NCI-H2196 (cell line): ENCODE results near the gene ZFPL1.

Source experiments
- DNase-seq: peaks from one replicate; lab custom pipeline; 2025; ENCODE audit not compliant: unreplicated experiment; lab: John Stamatoyannopoulos, UW

ZFPL1 gene

GRCh38 chr11:65059959-65060824 is 23.8 kb upstream of the ZFPL1 start:
- no peak for DNase-seq

DNA sequence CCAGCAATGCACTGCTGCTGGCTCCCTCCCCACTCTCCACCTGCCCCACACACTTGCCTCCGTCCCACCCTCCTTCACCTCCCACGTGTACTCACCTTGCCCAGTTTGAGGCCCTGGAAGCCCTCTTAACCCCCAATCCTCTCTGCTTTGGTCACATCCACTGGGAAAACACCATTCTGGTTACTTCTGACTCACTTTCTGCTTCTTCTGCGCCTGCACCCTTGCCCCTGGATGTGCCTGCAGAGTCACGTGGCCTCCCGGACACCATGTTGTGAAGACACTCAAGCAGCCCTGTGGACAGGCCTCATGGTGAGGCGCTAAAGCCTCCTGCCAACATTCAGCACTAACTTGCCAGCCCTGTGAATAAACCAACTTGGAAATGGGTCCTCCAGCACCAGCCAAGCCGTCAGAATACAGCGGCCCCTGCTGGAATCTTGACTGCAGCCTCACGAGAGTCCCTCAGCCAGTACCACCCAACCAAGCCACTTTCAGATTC is 23.1 kb upstream of the ZFPL1 start:
- DNase-seq, result no peak

DNA sequence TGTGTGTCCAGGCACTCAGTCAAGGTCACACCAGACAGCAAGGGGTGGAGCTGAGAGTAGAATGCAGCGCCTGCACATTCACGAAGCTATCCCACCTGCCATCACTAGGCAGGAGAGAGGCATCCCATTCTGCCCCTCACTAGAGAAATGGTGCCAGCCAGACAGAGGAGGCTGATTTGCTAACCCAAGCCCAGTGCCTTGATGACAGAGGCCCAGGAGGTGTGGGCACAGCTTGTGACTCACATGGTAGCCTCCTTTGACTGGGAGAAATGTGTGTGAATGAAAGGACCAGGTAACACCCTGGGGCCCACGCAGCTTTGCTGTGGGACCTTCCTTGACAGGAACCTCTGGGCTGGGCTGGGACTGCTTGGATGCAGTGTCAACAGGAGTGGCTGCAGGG is 20.5 kb upstream of the ZFPL1 start:
- no peak for DNase-seq

GRCh38 chr11:65064847-65065240 is 19.2 kb upstream of the ZFPL1 start:
- DNase-seq, result no peak

DNA sequence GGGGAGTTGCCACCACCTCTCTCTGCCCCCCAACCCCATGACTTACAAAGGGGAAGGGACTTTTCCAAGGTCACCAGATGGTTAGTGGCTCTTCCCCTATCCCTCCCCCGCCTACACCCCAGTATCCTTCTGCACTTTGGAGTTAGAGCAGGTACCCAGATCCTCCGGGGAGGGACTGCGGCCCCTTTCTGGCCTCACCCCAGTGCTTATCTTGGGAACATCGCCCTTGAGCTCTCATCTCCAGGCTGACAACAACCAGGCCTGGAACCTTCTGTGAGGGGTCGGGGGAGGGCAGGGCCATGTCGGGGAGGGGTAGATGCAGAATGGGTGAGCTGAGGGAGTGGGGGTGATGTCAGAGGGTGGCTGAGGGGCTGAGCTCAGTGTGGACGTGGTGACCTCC is 18.2 kb upstream of the ZFPL1 start:
- no peak for DNase-seq

- DNase-seq, result no peak
These were observed 17.7 kb upstream of the ZFPL1 start for GRCh38 chr11:65066315-65066714.

DNA sequence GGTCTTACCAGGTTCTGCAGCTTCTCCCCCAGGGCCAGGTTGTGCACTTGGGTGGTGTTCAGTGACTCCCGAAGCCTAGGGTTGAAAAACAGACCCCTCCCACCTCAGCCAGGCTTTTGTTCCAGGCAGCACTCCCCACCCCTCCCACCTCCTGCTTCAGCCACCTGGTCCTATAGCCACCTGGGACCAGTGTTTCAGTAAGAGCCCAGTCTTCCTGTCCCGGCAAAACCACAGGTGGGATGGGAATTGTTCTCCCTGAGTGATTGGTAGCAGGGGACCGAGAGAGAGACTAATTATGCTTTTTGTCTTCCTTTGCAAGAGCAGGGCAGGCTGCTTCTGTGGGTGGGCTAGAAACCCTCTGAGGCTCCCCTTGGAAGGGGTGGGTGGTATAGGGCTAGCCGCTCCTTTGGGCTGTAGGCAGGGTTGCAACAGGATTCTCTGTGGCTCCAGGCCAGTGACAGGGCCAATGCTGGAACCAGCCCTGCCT is 17.2 kb upstream of the ZFPL1 start:
- DNase-seq, result no peak

- DNase-seq, result no peak
These were observed 16.6 kb upstream of the ZFPL1 start for GRCh38 chr11:65067446-65067845.

DNA sequence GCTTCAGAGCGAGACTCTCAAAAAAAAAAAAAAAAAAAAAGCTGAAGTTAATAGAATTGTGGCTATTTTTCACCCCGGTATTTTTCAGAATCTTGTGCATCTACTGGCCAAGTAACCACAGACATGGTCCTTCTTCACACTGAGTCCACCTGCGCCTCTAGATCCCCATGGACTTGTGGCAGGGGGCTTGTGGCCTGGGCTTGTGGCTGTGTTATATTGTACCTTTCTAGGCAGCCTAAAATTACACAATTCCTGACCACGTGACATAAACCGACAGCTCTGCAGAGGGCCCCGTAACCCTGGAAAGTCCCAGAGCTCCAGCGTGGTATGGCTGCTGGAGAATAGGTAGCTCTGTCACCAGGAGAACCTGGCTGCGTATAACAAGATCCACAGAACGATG is 14.8 kb upstream of the ZFPL1 start:
- DNase-seq, result no peak

- DNase-seq, result no peak
These were observed 12.0 kb upstream of the ZFPL1 start for GRCh38 chr11:65071907-65072630.

DNA sequence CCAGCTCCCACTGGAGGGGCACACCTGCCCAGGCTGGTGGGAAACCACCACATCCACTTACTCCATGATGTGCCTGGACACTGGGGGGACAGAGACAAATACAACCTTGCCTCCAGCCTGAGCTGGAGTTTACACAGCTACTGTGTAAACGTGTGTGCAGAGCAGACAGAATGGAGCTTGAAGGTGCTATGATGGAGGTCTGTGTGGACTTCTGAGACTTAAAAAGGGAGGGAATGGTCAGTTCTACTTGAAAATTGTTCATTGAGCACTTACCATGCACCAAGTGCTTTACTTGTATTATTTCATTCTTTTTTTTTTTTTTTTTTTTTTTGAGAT is 11.4 kb upstream of the ZFPL1 start:
- DNase-seq, result no peak

GRCh38 chr11:65077451-65077850 is 6.6 kb upstream of the ZFPL1 start:
- DNase-seq, result no peak

- DNase-seq, result peak; percentile 56
These were observed 5.9 kb upstream of the ZFPL1 start for GRCh38 chr11:65078151-65078550.

GRCh38 chr11:65078786-65079342 is 5.2 kb upstream of the ZFPL1 start:
- DNase-seq, result no peak

DNA sequence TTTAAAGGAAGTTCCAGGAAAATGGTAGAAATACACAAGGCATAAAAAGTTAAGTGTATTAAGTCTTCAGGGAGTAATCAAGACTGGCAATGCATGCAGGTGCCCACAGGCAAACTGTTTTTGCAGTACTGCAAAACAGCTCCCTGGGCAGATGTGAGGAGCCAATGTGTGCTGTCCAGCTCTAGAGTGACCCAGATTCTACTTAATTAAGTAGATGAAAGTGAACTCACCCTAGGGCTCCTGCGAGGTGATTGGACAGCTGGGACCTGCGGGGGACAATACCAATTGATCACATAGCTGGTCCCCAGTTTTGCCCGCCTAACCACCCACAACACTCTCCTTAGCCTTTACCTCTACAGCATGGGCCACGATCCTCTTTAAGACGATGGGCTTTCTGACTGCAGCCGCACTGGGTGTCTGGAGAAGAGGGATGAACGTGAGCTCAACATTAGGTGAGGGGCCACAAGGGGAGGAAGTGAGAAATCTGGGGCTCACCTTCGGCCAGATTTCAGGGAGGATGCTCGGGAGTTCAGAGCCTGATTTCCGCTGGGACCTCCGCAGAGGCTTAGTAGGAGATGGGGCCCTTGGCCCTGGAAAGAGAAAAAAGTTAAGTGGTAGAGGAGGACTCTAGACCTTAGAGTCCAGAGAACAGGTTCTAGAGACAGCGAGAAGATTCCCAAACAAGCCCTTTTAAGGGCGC is 738 bp upstream of the ZFPL1 start:
- DNase-seq, result no peak

DNA sequence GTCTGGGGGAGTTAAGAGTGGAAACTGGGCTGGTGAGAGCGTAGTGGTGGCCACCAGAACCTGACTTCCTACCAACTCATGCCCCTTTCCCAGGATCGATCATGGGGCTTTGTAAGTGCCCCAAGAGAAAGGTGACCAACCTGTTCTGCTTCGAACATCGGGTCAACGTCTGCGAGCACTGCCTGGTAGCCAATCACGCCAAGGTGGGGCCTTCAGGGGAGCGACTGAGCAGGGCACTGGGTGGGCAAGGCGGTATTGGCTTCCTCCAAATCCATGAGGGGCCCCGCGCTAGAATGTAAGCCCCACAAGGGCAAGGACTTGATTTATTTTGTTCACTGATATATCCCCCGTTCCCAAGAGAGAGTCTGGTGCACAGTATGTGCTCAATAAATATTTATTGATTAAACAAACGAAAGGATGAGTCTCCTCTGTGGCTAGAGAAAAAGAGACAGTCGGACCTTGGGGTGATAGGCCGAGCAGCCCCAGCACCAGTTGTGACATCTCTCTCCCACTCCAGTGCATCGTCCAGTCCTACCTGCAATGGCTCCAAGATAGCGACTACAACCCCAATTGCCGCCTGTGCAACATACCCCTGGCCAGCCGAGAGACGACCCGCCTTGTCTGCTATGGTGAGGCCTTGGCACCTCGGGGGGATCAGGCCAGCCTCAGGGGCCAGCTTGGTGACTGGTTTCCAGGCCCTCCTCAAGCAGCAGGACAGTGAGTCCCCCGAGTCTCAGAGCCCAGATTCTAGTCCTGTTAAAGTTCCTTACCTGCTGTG is 765 bp downstream of the ZFPL1 start:
- DNase-seq, result no peak

- DNase-seq, result no peak
These were observed 1.4 kb downstream of the ZFPL1 start for GRCh38 chr11:65085446-65085845.

GRCh38 chr11:65086809-65087208 is 2.8 kb downstream of the ZFPL1 start:
- DNase-seq, result no peak

DNA sequence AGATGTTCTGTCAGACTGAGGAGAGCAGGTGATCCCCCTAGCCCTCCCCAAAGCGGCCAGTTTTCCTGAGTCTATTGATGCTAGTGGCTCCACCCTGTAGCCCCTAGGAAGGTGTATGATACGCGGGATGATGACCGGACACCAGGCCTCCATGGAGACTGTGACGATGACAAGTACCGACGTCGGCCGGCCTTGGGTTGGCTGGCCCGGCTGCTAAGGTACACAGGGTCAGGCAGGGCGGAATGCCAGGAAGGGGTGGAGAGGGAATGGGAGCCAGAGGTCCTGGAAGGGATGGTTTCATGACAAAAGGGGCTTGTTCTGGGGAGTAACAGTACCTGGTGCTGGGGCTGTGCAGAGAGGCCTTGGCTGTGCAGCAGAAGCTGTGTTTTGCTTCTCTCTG is 3.2 kb downstream of the ZFPL1 start:
- no peak for DNase-seq

GRCh38 chr11:65087827-65088226 is 3.8 kb downstream of the ZFPL1 start:
- no peak for DNase-seq

GRCh38 chr11:65089621-65090020 is 5.6 kb downstream of the ZFPL1 start:
- no peak for DNase-seq
